ENCODE measurements around the gene FYTTD1.

The FYTTD1 gene

GRCh38 chr3:197789309-197789708 lies 39.6 kb downstream of the FYTTD1 start:
- no peak overlapping the region for H3K4me3 ChIP-seq (ENCODE audit: low read depth, low read length)
- no peak for DNase-seq (ENCODE audit: low read depth)

DNA sequence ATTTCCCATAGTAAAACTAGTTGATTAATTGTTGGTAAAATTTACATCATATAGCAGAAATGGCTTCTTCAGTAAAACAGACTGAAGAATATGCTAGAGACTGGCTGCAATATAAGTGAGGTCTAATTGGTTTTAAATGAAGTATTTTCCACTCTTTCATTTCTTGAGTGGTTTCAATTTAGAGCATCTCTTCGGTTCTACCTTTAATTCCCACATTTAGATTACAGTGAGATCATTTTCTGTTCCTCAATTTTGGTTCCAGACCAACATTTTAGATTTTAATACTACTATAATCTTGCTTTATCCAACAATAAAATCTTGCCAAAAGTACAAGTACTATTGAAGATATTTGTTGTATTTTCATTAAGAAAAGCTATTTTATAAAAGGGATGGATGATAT lies 40.4 kb downstream of the FYTTD1 start:
- no peak for DNase-seq (ENCODE audit: low read depth)
- no peak overlapping the region for H3K4me3 ChIP-seq (ENCODE audit: low read depth, low read length)

DNA sequence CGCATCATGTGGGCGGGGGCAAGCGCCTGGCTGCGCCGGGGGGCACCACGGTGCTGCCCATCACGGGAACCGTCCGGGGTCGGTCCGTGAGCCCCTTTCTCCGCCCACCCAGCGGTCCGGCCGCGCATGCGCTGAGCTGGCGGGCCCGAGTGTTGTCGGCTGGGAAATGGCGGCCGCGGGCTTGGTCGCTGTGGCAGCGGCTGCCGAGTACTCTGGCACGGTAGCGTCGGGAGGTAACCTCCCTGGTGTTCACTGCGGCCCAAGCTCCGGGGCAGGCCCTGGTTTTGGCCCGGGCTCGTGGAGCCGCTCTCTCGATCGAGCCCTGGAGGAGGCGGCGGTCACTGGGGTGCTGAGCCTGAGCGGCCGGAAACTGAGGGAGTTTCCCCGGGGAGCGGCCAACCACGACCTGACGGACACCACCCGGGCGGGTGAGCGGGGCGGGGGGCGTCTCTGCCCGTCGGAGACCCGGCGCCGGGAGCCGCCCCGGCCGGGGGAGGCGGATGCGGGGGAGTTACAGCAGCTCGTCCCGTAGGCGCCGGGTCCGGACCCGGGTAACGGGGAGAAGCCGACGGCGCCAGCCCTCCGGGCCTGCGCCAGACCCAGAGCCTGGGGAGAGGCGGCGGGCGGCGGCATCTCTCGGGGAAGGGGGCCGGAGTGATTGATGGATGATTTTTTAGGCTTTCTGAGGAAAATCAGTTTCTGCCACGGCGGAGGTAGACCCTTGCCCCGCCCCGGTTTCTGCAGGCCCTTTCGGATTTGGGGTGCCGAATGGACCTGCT lies 41.6 kb downstream of the FYTTD1 start, which contains the start of gene LRCH3:
TSS of gene LRCH3 (plus strand) at position 142 of the 779 bp plus-strand sequence. CDS start at position 167, 25 bp downstream.
- DNase-seq (ENCODE audit: low read depth), result peak; percentile 30
- H3K4me3 ChIP-seq (ENCODE audit: low read depth, low read length), result peak within 1 kb of the TSS; percentile 74

GRCh38 chr3:197791892-197792647 lies 42.4 kb downstream of the FYTTD1 start:
- DNase-seq (ENCODE audit: low read depth), result no peak
- peak overlapping the region; percentile 74 for H3K4me3 ChIP-seq (ENCODE audit: low read depth, low read length)

- DNase-seq (ENCODE audit: low read depth), result no peak
- H3K4me3 ChIP-seq (ENCODE audit: low read depth, low read length), result no peak overlapping the region
Measured at GRCh38 chr3:197793247-197793646, 43.6 kb downstream of the FYTTD1 start.

GRCh38 chr3:197794115-197794514 lies 44.4 kb downstream of the FYTTD1 start:
- no peak for DNase-seq (ENCODE audit: low read depth)
- H3K4me3 ChIP-seq (ENCODE audit: low read depth, low read length), result no peak overlapping the region

- peak; percentile 72 for DNase-seq (ENCODE audit: low read depth)
- no peak overlapping the region for H3K4me3 ChIP-seq (ENCODE audit: low read depth, low read length)
Measured at GRCh38 chr3:197795200-197795599, 45.5 kb downstream of the FYTTD1 start.

GRCh38 chr3:197796087-197796486 lies 46.4 kb downstream of the FYTTD1 start:
- H3K4me3 ChIP-seq (ENCODE audit: low read depth, low read length), result no peak overlapping the region
- DNase-seq (ENCODE audit: low read depth), result no peak

- H3K4me3 ChIP-seq (ENCODE audit: low read depth, low read length), result no peak overlapping the region
- DNase-seq (ENCODE audit: low read depth), result no peak
Measured at GRCh38 chr3:197798863-197799262, 49.2 kb downstream of the FYTTD1 start.

DNA sequence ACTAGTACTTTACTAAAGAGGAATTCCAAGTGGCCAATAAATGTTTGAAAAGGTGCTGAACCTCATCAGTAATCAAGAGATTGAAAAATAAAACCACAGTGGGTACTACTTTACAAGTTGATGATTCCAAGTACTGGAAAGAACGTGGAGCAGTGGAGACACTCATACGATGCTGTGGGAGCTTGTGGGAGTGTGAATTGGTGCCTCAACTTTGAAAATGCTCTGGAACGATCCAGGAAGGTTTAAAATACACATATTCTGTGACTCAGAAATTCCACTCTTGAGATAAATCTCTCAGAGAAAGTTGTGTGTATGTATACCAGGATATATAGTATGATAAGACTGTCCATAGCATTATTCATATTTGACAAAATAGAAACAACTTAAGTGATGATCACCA lies 50.7 kb downstream of the FYTTD1 start:
- DNase-seq (ENCODE audit: low read depth), result no peak
- H3K4me3 ChIP-seq (ENCODE audit: low read depth, low read length), result no peak overlapping the region

DNA sequence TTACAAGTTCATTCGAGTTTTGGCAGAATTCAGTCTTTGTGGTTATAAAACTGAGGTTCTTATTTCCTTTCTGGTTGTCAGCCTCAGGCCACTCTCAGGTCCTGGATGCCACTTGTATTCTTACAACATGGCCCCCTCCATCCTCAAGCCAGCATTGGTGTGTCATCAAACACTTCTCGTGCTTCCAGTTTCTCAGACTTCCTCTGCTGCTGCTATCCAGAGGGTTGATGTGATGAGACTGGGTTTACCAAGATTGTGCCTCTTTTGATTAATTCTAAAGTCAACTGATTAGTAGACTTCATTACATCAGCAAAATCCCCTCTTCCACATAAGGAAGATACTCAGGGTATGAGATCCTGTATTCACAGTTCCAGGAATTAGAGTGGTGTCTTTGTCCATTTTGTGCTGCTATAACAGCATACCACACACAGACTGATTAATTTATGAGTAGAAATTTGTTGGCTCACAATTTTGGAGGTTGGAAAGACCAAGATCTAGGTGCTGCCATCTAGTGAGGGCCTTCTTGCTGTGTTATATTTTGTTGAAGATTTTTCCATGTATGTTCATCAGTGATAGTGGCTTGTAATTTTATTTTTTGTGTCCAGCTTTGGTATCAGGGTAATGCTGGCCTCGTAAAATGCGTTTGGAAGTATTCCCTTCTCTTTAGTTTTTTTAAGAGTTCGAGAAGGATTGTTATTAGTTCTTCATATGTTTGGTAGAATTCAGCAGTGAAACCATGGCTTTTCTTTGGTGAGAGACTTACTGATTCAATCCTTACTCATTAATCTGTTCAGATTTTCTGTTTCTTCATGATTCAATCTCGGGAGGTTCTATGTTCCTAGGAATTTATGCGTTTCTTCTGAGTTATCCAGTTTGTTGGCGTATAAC lies 52.5 kb downstream of the FYTTD1 start:
- no peak for DNase-seq (ENCODE audit: low read depth)
- no peak overlapping the region for H3K4me3 ChIP-seq (ENCODE audit: low read depth, low read length)

GRCh38 chr3:197802779-197803459 lies 53.2 kb downstream of the FYTTD1 start:
- no peak for DNase-seq (ENCODE audit: low read depth)

DNA sequence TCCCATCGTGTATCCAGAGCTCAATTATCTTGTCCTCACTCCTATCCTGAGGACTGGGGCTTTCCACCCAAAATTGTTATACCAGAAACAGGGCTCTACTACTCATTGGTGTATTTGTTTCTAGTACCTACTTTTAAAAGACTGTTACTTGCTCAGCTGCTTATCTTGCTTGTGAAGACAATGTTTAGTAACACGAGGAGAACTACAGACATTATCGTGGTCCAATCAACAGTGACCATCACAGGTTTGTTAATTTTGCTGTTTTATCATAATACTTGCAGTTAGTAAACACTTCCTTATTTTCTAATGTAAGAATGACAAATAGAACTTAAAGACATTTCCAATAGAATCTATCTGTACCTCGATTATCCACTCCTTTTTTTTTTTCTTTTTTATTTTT lies 54.8 kb downstream of the FYTTD1 start:
- no peak overlapping the region for H3K4me3 ChIP-seq (ENCODE audit: low read depth, low read length)
- DNase-seq (ENCODE audit: low read depth), result no peak

More at GRCh38 chr3:197802779-197803459, 53.2 kb downstream of the FYTTD1 start:
- no peak overlapping the region for H3K4me3 ChIP-seq (ENCODE audit: low read depth, low read length)

- no peak for DNase-seq (ENCODE audit: low read depth)
- H3K4me3 ChIP-seq (ENCODE audit: low read depth, low read length), result no peak overlapping the region
Measured at GRCh38 chr3:197807969-197808587, 58.4 kb downstream of the FYTTD1 start.

- no peak for DNase-seq (ENCODE audit: low read depth)
- H3K4me3 ChIP-seq (ENCODE audit: low read depth, low read length), result no peak overlapping the region
Measured at GRCh38 chr3:197809356-197810020, 59.8 kb downstream of the FYTTD1 start.

DNA sequence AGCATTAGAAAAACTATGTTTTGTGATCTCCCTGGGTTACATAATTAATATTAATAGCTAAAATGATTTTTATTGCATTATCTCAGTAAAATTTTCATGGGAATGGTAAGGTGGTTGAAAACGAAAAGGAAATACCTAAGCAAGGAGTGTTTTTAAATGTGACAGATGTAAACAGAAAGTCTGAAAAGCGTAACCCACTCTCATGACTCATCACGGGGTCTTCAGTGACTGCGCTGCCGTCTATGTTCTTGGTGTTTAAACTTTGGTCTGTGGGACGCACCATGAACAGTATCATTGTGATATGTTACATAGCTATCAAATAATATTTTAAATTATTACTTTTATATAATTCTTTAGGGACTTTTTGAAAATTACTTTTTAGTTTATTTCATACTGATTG lies 61.2 kb downstream of the FYTTD1 start:
- no peak overlapping the region for H3K4me3 ChIP-seq (ENCODE audit: low read depth, low read length)
- no peak for DNase-seq (ENCODE audit: low read depth)

- H3K4me3 ChIP-seq (ENCODE audit: low read depth, low read length), result no peak overlapping the region
- DNase-seq (ENCODE audit: low read depth), result no peak
Measured at GRCh38 chr3:197811343-197811742, 61.7 kb downstream of the FYTTD1 start.

DNA sequence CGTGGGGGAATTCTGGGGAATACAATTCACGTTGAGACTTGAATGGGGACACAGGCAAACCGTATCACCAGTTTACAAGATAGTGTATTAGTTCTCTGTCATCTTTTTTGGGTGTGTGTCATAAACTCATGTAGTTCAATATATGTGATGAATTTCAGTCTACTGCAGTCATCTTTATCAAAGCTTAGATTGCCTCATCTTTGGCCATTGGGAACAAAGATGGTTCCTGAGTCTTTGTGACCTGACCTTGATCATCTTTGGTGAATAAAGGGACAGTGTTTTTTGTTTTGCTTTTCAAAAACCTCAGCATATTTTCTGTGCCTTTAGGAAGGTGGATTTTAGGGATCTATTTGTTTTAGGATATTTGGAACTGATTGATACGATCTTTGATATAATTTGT lies 64.7 kb downstream of the FYTTD1 start:
- H3K4me3 ChIP-seq (ENCODE audit: low read depth, low read length), result no peak overlapping the region
- DNase-seq (ENCODE audit: low read depth), result no peak
